DLD1 (cell line): Measurements from ENCODE around the gene TPSD1.

ENCODE experiments used
- in situ Hi-C: cut with HindIII; loops from 2 replicates; pipeline ENCODE4 v1.10.0; 2017; ENCODE audit warnings: low sequenced_read_pairs

TPSD1 gene

GRCh38 chr16:1297018-1297696 is 41.3 kb downstream of the TPSD1 start:
- in situ Hi-C loops: no loop called here

- in situ Hi-C loops: no loop called here
These were observed 42.5 kb downstream of the TPSD1 start for GRCh38 chr16:1298406-1298805.

- in situ Hi-C loops: no loop called here
These were observed 43.4 kb downstream of the TPSD1 start for GRCh38 chr16:1299012-1299867.

- in situ Hi-C loops: no loop called here
These were observed 44.0 kb downstream of the TPSD1 start for GRCh38 chr16:1299868-1300203.

GRCh38 chr16:1300664-1301476 is 45.0 kb downstream of the TPSD1 start:
- in situ Hi-C loops: no loop called here

- in situ Hi-C loops: no loop called here
These were observed 45.7 kb downstream of the TPSD1 start for GRCh38 chr16:1301562-1301961.

GRCh38 chr16:1305823-1306222 is 50.0 kb downstream of the TPSD1 start:
- in situ Hi-C loops: no loop called here

- in situ Hi-C loops: no loop called here
These were observed 50.5 kb downstream of the TPSD1 start for GRCh38 chr16:1306334-1306733.

- in situ Hi-C loops: no loop called here
These were observed 52.4 kb downstream of the TPSD1 start for GRCh38 chr16:1308036-1308976.
